ENCODE results near the gene CRIP2. TPM values are rescaled to one million over a fixed set of nuclear protein-coding genes. Genes with fewer than 3 reads are reported as not detected.
A peak's percentile ranks its signal among the peaks of the same experiment; 100 is the strongest.

Gene CRIP2
- total and polyA plus RNA-seq, 2 of the 13 experiments (the other 11 are each of a cell fraction or from before 2014, with no cell fraction given), result 31.6 to 37.9 TPM

DNA sequence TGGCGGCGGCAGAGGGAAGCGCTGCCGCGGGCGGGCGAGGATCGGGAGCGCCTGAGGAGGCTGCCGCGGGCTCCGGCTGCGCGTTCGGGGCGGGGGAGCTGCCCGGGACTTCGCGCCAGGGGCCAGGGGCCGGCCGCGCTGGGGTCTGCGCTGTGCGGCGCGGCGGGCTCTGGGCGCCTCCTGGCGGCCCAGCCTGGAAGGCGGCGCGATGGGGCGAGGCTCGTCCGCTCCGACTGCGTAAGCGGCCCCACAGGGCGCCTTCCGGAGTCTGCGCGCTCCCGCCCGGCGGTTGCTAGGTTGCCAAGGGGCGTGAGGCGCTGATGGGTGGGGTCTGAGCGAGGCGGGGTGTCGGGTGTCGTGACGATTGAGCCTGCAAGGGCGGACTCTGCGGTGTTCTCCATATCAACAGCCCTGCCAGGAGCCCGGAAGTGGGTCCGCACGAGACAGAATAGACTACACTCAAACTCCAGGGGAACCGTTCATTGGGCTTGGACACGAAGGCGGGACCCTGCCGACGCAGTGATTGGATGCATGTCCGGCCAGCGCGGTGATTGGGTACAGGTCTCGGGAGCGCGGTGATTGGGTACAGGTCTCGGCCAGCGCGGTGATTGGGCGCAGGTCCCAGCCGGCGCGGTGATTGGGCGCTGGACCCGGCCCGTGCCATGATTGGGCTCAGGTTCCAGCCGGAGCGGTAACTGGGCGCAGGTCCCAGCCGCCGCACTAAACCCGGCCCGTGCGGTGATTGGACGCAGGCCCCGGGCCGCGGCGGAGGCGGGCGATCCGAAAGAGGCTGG lies 16.1 kb downstream of the CRIP2 start, which contains the start of gene TEDC1 (continued):
- TF ChIP-seq XRCC5 (optimal IDR thresholded peaks at IDR 0.05; ENCODE audit: low read length), result peak; percentile 28
- TF ChIP-seq, protein P1, sequence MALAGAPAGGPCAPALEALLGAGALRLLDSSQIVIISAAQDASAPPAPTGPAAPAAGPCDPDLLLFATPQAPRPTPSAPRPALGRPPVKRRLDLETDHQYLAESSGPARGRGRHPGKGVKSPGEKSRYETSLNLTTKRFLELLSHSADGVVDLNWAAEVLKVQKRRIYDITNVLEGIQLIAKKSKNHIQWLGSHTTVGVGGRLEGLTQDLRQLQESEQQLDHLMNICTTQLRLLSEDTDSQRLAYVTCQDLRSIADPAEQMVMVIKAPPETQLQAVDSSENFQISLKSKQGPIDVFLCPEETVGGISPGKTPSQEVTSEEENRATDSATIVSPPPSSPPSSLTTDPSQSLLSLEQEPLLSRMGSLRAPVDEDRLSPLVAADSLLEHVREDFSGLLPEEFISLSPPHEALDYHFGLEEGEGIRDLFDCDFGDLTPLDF (CRISPR knock-in tag; IDR thresholded peaks at IDR 0.05), result peak; percentile 67
- TF ChIP-seq, protein P2, sequence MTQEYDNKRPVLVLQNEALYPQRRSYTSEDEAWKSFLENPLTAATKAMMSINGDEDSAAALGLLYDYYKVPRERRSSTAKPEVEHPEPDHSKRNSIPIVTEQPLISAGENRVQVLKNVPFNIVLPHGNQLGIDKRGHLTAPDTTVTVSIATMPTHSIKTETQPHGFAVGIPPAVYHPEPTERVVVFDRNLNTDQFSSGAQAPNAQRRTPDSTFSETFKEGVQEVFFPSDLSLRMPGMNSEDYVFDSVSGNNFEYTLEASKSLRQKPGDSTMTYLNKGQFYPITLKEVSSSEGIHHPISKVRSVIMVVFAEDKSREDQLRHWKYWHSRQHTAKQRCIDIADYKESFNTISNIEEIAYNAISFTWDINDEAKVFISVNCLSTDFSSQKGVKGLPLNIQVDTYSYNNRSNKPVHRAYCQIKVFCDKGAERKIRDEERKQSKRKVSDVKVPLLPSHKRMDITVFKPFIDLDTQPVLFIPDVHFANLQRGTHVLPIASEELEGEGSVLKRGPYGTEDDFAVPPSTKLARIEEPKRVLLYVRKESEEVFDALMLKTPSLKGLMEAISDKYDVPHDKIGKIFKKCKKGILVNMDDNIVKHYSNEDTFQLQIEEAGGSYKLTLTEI (CRISPR knock-in tag; conservative IDR thresholded peaks at IDR 0.05), result no peak
- peak; percentile 68 for TF ChIP-seq ZFX (CRISPR knock-in tag; IDR thresholded peaks at IDR 0.05; ENCODE audit: low read depth)
- TF ChIP-seq ZNF790 (CRISPR knock-in tag; IDR thresholded peaks at IDR 0.05; ENCODE audit: borderline replicate concordance), result peak; percentile 90; the same call in 1 of the 2 replicates
- peak; percentile 67; the same call in 1 of the 2 replicates for TF ChIP-seq TGIF2 (CRISPR knock-in tag; IDR thresholded peaks at IDR 0.05)
- peak; percentile 77; the same call in 1 of the 2 replicates for TF ChIP-seq ELF4 (CRISPR knock-in tag; IDR thresholded peaks at IDR 0.05; ENCODE audit: borderline replicate concordance)
- TF ChIP-seq, protein P3, sequence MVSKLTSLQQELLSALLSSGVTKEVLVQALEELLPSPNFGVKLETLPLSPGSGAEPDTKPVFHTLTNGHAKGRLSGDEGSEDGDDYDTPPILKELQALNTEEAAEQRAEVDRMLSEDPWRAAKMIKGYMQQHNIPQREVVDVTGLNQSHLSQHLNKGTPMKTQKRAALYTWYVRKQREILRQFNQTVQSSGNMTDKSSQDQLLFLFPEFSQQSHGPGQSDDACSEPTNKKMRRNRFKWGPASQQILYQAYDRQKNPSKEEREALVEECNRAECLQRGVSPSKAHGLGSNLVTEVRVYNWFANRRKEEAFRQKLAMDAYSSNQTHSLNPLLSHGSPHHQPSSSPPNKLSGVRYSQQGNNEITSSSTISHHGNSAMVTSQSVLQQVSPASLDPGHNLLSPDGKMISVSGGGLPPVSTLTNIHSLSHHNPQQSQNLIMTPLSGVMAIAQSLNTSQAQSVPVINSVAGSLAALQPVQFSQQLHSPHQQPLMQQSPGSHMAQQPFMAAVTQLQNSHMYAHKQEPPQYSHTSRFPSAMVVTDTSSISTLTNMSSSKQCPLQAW (CRISPR knock-in tag; IDR thresholded peaks at IDR 0.05), result peak; percentile 91
- peak; percentile 99 for TF ChIP-seq ZNF441 (CRISPR knock-in tag; IDR thresholded peaks at IDR 0.05; ENCODE audit: borderline replicate concordance)
- peak; percentile 76; the same call in 1 of the 2 replicates for TF ChIP-seq RXRB (CRISPR knock-in tag; IDR thresholded peaks at IDR 0.05; ENCODE audit: borderline replicate concordance)
- TF ChIP-seq ARNT2 (CRISPR knock-in tag; IDR thresholded peaks at IDR 0.05; ENCODE audit: low read depth), result peak; percentile 87
- TF ChIP-seq, protein P4, sequence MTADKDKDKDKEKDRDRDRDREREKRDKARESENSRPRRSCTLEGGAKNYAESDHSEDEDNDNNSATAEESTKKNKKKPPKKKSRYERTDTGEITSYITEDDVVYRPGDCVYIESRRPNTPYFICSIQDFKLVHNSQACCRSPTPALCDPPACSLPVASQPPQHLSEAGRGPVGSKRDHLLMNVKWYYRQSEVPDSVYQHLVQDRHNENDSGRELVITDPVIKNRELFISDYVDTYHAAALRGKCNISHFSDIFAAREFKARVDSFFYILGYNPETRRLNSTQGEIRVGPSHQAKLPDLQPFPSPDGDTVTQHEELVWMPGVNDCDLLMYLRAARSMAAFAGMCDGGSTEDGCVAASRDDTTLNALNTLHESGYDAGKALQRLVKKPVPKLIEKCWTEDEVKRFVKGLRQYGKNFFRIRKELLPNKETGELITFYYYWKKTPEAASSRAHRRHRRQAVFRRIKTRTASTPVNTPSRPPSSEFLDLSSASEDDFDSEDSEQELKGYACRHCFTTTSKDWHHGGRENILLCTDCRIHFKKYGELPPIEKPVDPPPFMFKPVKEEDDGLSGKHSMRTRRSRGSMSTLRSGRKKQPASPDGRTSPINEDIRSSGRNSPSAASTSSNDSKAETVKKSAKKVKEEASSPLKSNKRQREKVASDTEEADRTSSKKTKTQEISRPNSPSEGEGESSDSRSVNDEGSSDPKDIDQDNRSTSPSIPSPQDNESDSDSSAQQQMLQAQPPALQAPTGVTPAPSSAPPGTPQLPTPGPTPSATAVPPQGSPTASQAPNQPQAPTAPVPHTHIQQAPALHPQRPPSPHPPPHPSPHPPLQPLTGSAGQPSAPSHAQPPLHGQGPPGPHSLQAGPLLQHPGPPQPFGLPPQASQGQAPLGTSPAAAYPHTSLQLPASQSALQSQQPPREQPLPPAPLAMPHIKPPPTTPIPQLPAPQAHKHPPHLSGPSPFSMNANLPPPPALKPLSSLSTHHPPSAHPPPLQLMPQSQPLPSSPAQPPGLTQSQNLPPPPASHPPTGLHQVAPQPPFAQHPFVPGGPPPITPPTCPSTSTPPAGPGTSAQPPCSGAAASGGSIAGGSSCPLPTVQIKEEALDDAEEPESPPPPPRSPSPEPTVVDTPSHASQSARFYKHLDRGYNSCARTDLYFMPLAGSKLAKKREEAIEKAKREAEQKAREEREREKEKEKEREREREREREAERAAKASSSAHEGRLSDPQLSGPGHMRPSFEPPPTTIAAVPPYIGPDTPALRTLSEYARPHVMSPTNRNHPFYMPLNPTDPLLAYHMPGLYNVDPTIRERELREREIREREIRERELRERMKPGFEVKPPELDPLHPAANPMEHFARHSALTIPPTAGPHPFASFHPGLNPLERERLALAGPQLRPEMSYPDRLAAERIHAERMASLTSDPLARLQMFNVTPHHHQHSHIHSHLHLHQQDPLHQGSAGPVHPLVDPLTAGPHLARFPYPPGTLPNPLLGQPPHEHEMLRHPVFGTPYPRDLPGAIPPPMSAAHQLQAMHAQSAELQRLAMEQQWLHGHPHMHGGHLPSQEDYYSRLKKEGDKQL (CRISPR knock-in tag; IDR thresholded peaks at IDR 0.05; ENCODE audit: low read depth), result no peak; the same call in 1 of the 2 replicates
- 0 out of 2 replicates have a peak, but pooled peaks have one; percentile 78 for TF ChIP-seq KLF15 (CRISPR knock-in tag; IDR thresholded peaks at IDR 0.05; ENCODE audit: borderline replicate concordance)
- TF ChIP-seq ZNF430 (CRISPR knock-in tag; IDR thresholded peaks at IDR 0.05), result peak; percentile 46
- peak; percentile 44; the same call in 1 of the 2 replicates for TF ChIP-seq ZKSCAN8 (CRISPR knock-in tag; IDR thresholded peaks at IDR 0.05; ENCODE audit: borderline replicate concordance)
- peak; percentile 73 for TF ChIP-seq ZNF709 (CRISPR knock-in tag; IDR thresholded peaks at IDR 0.05)
- TF ChIP-seq ZNF747 (CRISPR knock-in tag; IDR thresholded peaks at IDR 0.05; ENCODE audit: borderline replicate concordance), result peak; percentile 71
- no peak for TF ChIP-seq ZNF713 (CRISPR knock-in tag; IDR thresholded peaks at IDR 0.05)

Measured in HepG2 (cell line).